IMR-90 (cell line): ENCODE data around the gene LTBP1. TPM values are rescaled to one million over a fixed set of nuclear protein-coding genes. Genes with fewer than 3 reads are reported as not detected.

ENCODE experiments used
- ATAC-seq: fragments of 200-7000 bp; cut with Tn5 transposase; 2 replicates; pipeline ENCODE4 v1.9.1; 2020; ENCODE audit warnings: low read depth, mild to moderate bottlenecking, moderate library complexity
- BruUV-seq: library from RNA; stranded (reverse); fragments of 400-500 nt; replicated peaks from 2 replicates; lab custom pipeline; 2021; lab: Mats Ljungman, UMichigan
- CTCF ChIA-PET: fragments of 300-600 bp; formaldehyde crosslinking; extraction: SDS; loops from one replicate; lab custom pipeline; 2021; ENCODE audit warnings: antibody characterized with exemption; lab: Yijun Ruan, JAX
- POLR2A ChIA-PET: fragments of 300-600 bp; sonication (Branson Sonifier 250); formaldehyde crosslinking; loops from one replicate; lab custom pipeline; 2022; ENCODE audit warnings: antibody characterized with exemption; ENCODE audit not compliant: unreplicated experiment; lab: Charles Lee
- DNase-seq: peaks from one replicate; pipeline ENCODE4 v3.0.0; 2013
- H2AFZ ChIP-seq: replicated peaks from 2 replicates; pipeline ENCODE3; 2013; ENCODE audit warnings: low read length, mild to moderate bottlenecking; ENCODE audit not compliant: poor library complexity
- H2AK5ac ChIP-seq: 2 replicates; pipeline ENCODE4 v1.6.1; 2013; ENCODE audit warnings: low read depth, low read length, inconsistent platforms
- H2AK9ac ChIP-seq: replicated peaks from 2 replicates; pipeline ENCODE3; 2013; ENCODE audit warnings: mild to moderate bottlenecking, low read depth, low read length, moderate library complexity; ENCODE audit not compliant: poor library complexity
- H2BK120ac ChIP-seq: 2 replicates; pipeline ENCODE4 v1.6.1; 2013; ENCODE audit warnings: low read depth, low read length, inconsistent platforms
- H2BK15ac ChIP-seq: 3 replicates; pipeline ENCODE4 v1.6.1; 2013; ENCODE audit warnings: low read depth, low read length, inconsistent platforms
- H2BK20ac ChIP-seq: 2 replicates; pipeline ENCODE4 v1.6.1; 2013; ENCODE audit warnings: low read depth, mild to moderate bottlenecking, inconsistent platforms, low read length, moderate library complexity
- H2BK5ac ChIP-seq: 2 replicates; pipeline ENCODE4 v1.6.1; 2013; ENCODE audit warnings: mild to moderate bottlenecking, low read depth, low read length, inconsistent platforms; ENCODE audit not compliant: poor library complexity, severe bottlenecking
- H3K14ac ChIP-seq: replicated peaks from 2 replicates; pipeline ENCODE4 v1.6.1; 2013; ENCODE audit warnings: low read depth, low read length, inconsistent platforms
- H3K18ac ChIP-seq: 2 replicates; pipeline ENCODE4 v1.6.1; 2013; ENCODE audit warnings: low read depth, low read length, control low read depth
- H3K23ac ChIP-seq: 2 replicates; pipeline ENCODE4 v1.6.1; 2013; ENCODE audit warnings: low read depth, low read length, inconsistent platforms
- H3K27ac ChIP-seq: 2 replicates; pipeline ENCODE4 v1.5.1; 2013; ENCODE audit warnings: mild to moderate bottlenecking, control low read depth, low read length; ENCODE audit not compliant: insufficient read depth
- H3K27me3 ChIP-seq: 2 replicates; pipeline ENCODE4 v1.6.1; 2013; ENCODE audit warnings: low read length; ENCODE audit not compliant: control insufficient read depth, insufficient read depth
- H3K36me3 ChIP-seq: 2 replicates; pipeline ENCODE4 v1.6.1; 2013; ENCODE audit warnings: low read length, mixed read lengths; ENCODE audit not compliant: control insufficient read depth, insufficient read depth
- H3K4ac ChIP-seq: 2 replicates; pipeline ENCODE4 v1.6.1; 2013; ENCODE audit warnings: low read depth, low read length, inconsistent platforms
- H3K4me1 ChIP-seq: 2 replicates; pipeline ENCODE4 v1.6.1; 2013; ENCODE audit warnings: low read length, mixed read lengths; ENCODE audit not compliant: control insufficient read depth, insufficient read depth
- H3K4me2 ChIP-seq: 2 replicates; pipeline ENCODE4 v1.6.1; 2013; ENCODE audit warnings: low read depth, mild to moderate bottlenecking, control low read depth, low read length, moderate library complexity
- H3K4me3 ChIP-seq: 2 replicates; pipeline ENCODE4 v1.5.1; 2013; ENCODE audit warnings: low read depth, mild to moderate bottlenecking, control low read depth, low read length, moderate library complexity; ENCODE audit not compliant: insufficient read depth
- H3K56ac ChIP-seq: 2 replicates; pipeline ENCODE4 v1.6.1; 2013; ENCODE audit warnings: low read length, inconsistent platforms; ENCODE audit not compliant: insufficient read depth; ENCODE audit errors: extremely low read depth
- H3K79me1 ChIP-seq, 2 experiments: 2 replicates each; pipeline ENCODE4 v1.6.1; 2013; ENCODE audit warnings: low read length in 2 of 2, inconsistent platforms in 1 of 2, low read depth in 1 of 2
- H3K9ac ChIP-seq: 2 replicates; pipeline ENCODE4 v1.6.1; 2013; ENCODE audit warnings: low read depth, low read length, control low read depth
- H3K9me1 ChIP-seq: 2 replicates; pipeline ENCODE4 v1.6.1; 2013; ENCODE audit warnings: low read length, inconsistent platforms; ENCODE audit not compliant: insufficient read depth
- H3K9me3 ChIP-seq: 2 replicates; pipeline ENCODE4 v1.6.1; 2013; ENCODE audit warnings: low read length; ENCODE audit not compliant: control insufficient read depth, insufficient read depth
- H4K20me1 ChIP-seq: 2 replicates; pipeline ENCODE4 v1.6.1; 2013; ENCODE audit warnings: low read length, inconsistent platforms; ENCODE audit not compliant: insufficient read depth
- H4K5ac ChIP-seq: 2 replicates; pipeline ENCODE4 v1.6.1; 2013; ENCODE audit warnings: mild to moderate bottlenecking, low read depth, low read length, control low read depth
- H4K8ac ChIP-seq, 2 experiments: 2 replicates each; pipeline ENCODE4 v1.6.1; 2013; ENCODE audit warnings: low read depth in 2 of 2, low read length in 2 of 2, control low read depth in 1 of 2, inconsistent platforms in 1 of 2
- H4K91ac ChIP-seq: 2 replicates; pipeline ENCODE4 v1.6.1; 2013; ENCODE audit warnings: low read depth, low read length, inconsistent platforms; ENCODE audit not compliant: insufficient read depth
- BHLHE40 ChIP-seq: fragments of 150-350 bp; IDR thresholded peaks from 2 replicates; pipeline ENCODE4 v1.6.1; 2016; ENCODE audit warnings: mild to moderate bottlenecking, low read depth, low read length
- CEBPB ChIP-seq: IDR thresholded peaks from 2 replicates; pipeline ENCODE4 v1.6.1; 2012; ENCODE audit warnings: low read depth, low read length, improper control_type of control experiment
- CHD1 ChIP-seq: IDR thresholded peaks from 2 replicates; pipeline ENCODE4 v1.6.1; 2012; ENCODE audit warnings: low read depth, low read length, improper control_type of control experiment
- FOS ChIP-seq: fragments of 150-350 bp; IDR thresholded peaks from 2 replicates; pipeline ENCODE4 v1.6.1; 2016; ENCODE audit warnings: low read depth, low read length
- MAFK ChIP-seq: IDR thresholded peaks from 2 replicates; pipeline ENCODE4 v1.6.1; 2012; ENCODE audit warnings: low read depth, low read length, improper control_type of control experiment
- MAZ ChIP-seq: IDR thresholded peaks from 2 replicates; pipeline ENCODE4 v1.6.1; 2012; ENCODE audit warnings: low read depth, mild to moderate bottlenecking, low read length, improper control_type of control experiment, moderate library complexity, borderline replicate concordance
- MXI1 ChIP-seq: IDR thresholded peaks from 2 replicates; pipeline ENCODE4 v1.6.1; 2012; ENCODE audit warnings: low read depth, mild to moderate bottlenecking, low read length, moderate library complexity, borderline replicate concordance
- NFE2L2 ChIP-seq: fragments of 150-350 bp; IDR thresholded peaks from 2 replicates; pipeline ENCODE4 v1.6.1; 2016; ENCODE audit warnings: low read depth, mild to moderate bottlenecking, low read length
- POLR2A ChIP-seq: IDR thresholded peaks from 2 replicates; pipeline ENCODE4 v1.6.1; 2012; ENCODE audit warnings: mild to moderate bottlenecking, low read depth, low read length
- RAD21 ChIP-seq: IDR thresholded peaks from 2 replicates; pipeline ENCODE4 v1.6.1; 2012; ENCODE audit warnings: low read length, improper control_type of control experiment
- RCOR1 ChIP-seq: IDR thresholded peaks from 2 replicates; pipeline ENCODE4 v1.6.1; 2012; ENCODE audit warnings: mild to moderate bottlenecking, low read length, improper control_type of control experiment; ENCODE audit not compliant: insufficient replicate concordance
- SMC3 ChIP-seq: fragments of 150-350 bp; IDR thresholded peaks from 2 replicates; pipeline ENCODE4 v1.6.1; 2016; ENCODE audit warnings: low read depth, mild to moderate bottlenecking, antibody characterized with exemption, low read length, moderate library complexity
- WGBS, 2 experiments: methylation state at CpG; one replicate each; pipeline versions ENCODE4 v1.1.5 to v1.1.7; 2013; ENCODE audit warnings: missing lambda C conversion rate in 2 of 2; ENCODE audit not compliant: insufficient read length in 1 of 2; ENCODE audit errors: extremely low coverage in 2 of 2; 5-methylcytosine and 5-hydroxymethylcytosine counted together
- dilution Hi-C: fragments of 300-500 bp; cut with HindIII; formaldehyde crosslinking; loops from one replicate; pipeline ENCODE4 v1.14.3; 2018; ENCODE audit warnings: low sequenced_read_pairs; ENCODE audit not compliant: unreplicated experiment
- in situ Hi-C: fragments of 300-500 bp; cut with MboI; formaldehyde crosslinking; loops from 3 replicates; pipeline ENCODE4 v1.14.3; 2019; ENCODE audit warnings: low sequenced_read_pairs, inconsistent platforms, mixed read lengths
- intact Hi-C: fragments of 100-400 bp; cut with micrococcal nuclease; formaldehyde crosslinking; loops from 2 replicates; pipeline ENCODE4 v1.10.0; 2022
- polyA plus RNA-seq, 3 experiments: library from polyadenylated mRNA; depleted of rRNA; stranded (reverse); fragments of >200 nt; gene quantifications; 2 replicates each; pipeline ENCODE4 v1.2.3, GENCODE V29; 2012; ENCODE audit warnings: low replicate concordance in 1 of 3
- total RNA-seq: library from RNA; depleted of rRNA; stranded (reverse); fragments of >200 nt; gene quantifications from 2 replicates; pipeline ENCODE4 v1.2.3, GENCODE V29; 2012
- TF ChIP-seq, protein P1 (sequence below): fragments of 150-350 bp; IDR thresholded peaks from 2 replicates; pipeline ENCODE4 v1.6.1; 2017; ENCODE audit warnings: mild to moderate bottlenecking, antibody characterized with exemption, low read length, low read depth
- TF ChIP-seq, protein P2 (sequence below): conservative IDR thresholded peaks from 2 replicates; pipeline ENCODE4 v1.5.1; 2012; ENCODE audit warnings: mild to moderate bottlenecking, low read depth, low read length, improper control_type of control experiment
- TF ChIP-seq, protein P3 (sequence below): fragments of 150-350 bp; IDR thresholded peaks from 2 replicates; pipeline ENCODE4 v1.6.1; 2016; ENCODE audit warnings: low read depth, mild to moderate bottlenecking, low read length, moderate library complexity, borderline replicate concordance

Gene LTBP1
- total and polyA plus RNA-seq, 2 of the 4 experiments (the other 2 are of a cell fraction): 235 to 326 TPM

DNA sequence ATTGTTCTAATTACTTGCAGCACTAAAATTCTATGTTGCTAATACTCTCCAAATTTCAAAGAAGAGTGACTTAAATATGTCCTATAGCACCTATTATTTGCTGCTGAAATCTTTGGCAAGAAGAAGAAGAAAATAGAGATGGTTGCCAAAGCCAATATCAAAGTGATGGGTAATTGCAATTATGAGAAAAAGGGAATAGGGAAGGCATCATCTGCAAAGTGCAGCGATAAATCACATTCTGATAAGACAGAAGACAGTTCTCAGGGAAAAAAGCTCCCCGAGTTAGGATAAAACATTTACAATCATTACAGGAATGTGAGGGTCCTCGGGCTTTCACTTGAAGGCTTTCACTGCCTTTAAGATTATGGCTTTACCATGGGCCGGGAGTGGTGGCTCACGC, 457.6 kb downstream of the LTBP1 start:
- in situ Hi-C loops: no loop called here
- WGBS, 2 experiments: no CpG with 5 or more reads among the region's 5 CpGs

More for the DNA sequence above, 457.6 kb downstream of the LTBP1 start:
- H4K8ac ChIP-seq: no peak overlapping the region
- no peaks in the 10 kb centered on the region for H3K9me3 ChIP-seq
- H3K79me1 ChIP-seq: no peaks in the 10 kb centered on the region
- no peak overlapping the region for H3K56ac ChIP-seq
- no peak overlapping the region for H3K4me3 ChIP-seq
- H2AK5ac ChIP-seq: no peak overlapping the region
- dilution Hi-C loops (no loop called here), intact Hi-C loops (no loop called here)
- H3K9ac ChIP-seq: no peak overlapping the region
- H4K20me1 ChIP-seq: no peaks in the 10 kb centered on the region
- H4K5ac ChIP-seq: no peak overlapping the region
- H3K18ac ChIP-seq: no peak overlapping the region
- DNase-seq (no peak), ATAC-seq (no peak)
- no peak overlapping the region for H2BK15ac ChIP-seq
- 0 out of 2 replicates have a peak, but pooled peaks cover 4% of the 10 kb centered on the region for H3K9me1 ChIP-seq
- no peaks in the 10 kb centered on the region for H3K27me3 ChIP-seq
- H3K4ac ChIP-seq: no peak overlapping the region
- H4K91ac ChIP-seq: no peak overlapping the region
- no TSS peak for BruUV-seq
- TF ChIP-seq CHD1 (no peak), SMC3 (no peak), POLR2A (no peak), MAZ (no peak), CEBPB (no peak), MXI1 (no peak), RCOR1 (no peak), NFE2L2 (no peak), RAD21 (no peak), MAFK (no peak), BHLHE40 (no peak), FOS (no peak)
- TF ChIP-seq, protein P1, sequence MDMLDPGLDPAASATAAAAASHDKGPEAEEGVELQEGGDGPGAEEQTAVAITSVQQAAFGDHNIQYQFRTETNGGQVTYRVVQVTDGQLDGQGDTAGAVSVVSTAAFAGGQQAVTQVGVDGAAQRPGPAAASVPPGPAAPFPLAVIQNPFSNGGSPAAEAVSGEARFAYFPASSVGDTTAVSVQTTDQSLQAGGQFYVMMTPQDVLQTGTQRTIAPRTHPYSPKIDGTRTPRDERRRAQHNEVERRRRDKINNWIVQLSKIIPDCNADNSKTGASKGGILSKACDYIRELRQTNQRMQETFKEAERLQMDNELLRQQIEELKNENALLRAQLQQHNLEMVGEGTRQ: no peak
- TF ChIP-seq, protein P2, sequence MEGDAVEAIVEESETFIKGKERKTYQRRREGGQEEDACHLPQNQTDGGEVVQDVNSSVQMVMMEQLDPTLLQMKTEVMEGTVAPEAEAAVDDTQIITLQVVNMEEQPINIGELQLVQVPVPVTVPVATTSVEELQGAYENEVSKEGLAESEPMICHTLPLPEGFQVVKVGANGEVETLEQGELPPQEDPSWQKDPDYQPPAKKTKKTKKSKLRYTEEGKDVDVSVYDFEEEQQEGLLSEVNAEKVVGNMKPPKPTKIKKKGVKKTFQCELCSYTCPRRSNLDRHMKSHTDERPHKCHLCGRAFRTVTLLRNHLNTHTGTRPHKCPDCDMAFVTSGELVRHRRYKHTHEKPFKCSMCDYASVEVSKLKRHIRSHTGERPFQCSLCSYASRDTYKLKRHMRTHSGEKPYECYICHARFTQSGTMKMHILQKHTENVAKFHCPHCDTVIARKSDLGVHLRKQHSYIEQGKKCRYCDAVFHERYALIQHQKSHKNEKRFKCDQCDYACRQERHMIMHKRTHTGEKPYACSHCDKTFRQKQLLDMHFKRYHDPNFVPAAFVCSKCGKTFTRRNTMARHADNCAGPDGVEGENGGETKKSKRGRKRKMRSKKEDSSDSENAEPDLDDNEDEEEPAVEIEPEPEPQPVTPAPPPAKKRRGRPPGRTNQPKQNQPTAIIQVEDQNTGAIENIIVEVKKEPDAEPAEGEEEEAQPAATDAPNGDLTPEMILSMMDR: no peak
- TF ChIP-seq, protein P3, sequence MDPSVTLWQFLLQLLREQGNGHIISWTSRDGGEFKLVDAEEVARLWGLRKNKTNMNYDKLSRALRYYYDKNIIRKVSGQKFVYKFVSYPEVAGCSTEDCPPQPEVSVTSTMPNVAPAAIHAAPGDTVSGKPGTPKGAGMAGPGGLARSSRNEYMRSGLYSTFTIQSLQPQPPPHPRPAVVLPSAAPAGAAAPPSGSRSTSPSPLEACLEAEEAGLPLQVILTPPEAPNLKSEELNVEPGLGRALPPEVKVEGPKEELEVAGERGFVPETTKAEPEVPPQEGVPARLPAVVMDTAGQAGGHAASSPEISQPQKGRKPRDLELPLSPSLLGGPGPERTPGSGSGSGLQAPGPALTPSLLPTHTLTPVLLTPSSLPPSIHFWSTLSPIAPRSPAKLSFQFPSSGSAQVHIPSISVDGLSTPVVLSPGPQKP: no peak
- H2BK5ac ChIP-seq: no peak overlapping the region
- no peak overlapping the region for H2AFZ ChIP-seq
- H3K27ac ChIP-seq: no peak overlapping the region
- H2BK20ac ChIP-seq: no peak overlapping the region
- H3K14ac ChIP-seq: no peak overlapping the region
- no peak overlapping the region for H2AK9ac ChIP-seq
- no peak overlapping the region for H3K23ac ChIP-seq
- peaks cover 8% of the 10 kb centered on the region for H3K36me3 ChIP-seq
- H3K4me2 ChIP-seq: no peak overlapping the region
- no peak overlapping the region for H2BK120ac ChIP-seq
- ChIA-PET POLR2A (no interaction called here), CTCF (no interaction called here)
- no peaks in the 10 kb centered on the region for H3K4me1 ChIP-seq
